GM12864 (cell line): ENCODE data around the gene IRF2.

Experiments
- DNase-seq: peaks from one replicate; pipeline ENCODE4 v3.0.0-alpha.2; 2011; ENCODE audit warnings: low read depth
- H3K4me3 ChIP-seq: 2 replicates; pipeline ENCODE4 v1.5.1; 2011; ENCODE audit warnings: mild to moderate bottlenecking, low read depth, low read length, control low read depth
- TF ChIP-seq, protein P1 (sequence below): IDR thresholded peaks from 2 replicates; pipeline ENCODE4 v1.5.1; 2011; ENCODE audit warnings: low read depth, mild to moderate bottlenecking, moderate library complexity, low read length, control low read depth, inconsistent platforms; ENCODE audit errors: missing control alignments

IRF2 gene

GRCh38 chr4:184420402-184420801 lies 53.9 kb downstream of the IRF2 start:
- DNase-seq: no peak
- TF ChIP-seq, protein P1, sequence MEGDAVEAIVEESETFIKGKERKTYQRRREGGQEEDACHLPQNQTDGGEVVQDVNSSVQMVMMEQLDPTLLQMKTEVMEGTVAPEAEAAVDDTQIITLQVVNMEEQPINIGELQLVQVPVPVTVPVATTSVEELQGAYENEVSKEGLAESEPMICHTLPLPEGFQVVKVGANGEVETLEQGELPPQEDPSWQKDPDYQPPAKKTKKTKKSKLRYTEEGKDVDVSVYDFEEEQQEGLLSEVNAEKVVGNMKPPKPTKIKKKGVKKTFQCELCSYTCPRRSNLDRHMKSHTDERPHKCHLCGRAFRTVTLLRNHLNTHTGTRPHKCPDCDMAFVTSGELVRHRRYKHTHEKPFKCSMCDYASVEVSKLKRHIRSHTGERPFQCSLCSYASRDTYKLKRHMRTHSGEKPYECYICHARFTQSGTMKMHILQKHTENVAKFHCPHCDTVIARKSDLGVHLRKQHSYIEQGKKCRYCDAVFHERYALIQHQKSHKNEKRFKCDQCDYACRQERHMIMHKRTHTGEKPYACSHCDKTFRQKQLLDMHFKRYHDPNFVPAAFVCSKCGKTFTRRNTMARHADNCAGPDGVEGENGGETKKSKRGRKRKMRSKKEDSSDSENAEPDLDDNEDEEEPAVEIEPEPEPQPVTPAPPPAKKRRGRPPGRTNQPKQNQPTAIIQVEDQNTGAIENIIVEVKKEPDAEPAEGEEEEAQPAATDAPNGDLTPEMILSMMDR: no peak

GRCh38 chr4:184419976-184420375 lies 54.4 kb downstream of the IRF2 start:
- TF ChIP-seq, protein P1: no peak
- H3K4me3 ChIP-seq: no peak overlapping the region
- DNase-seq: no peak

More at GRCh38 chr4:184420402-184420801, 53.9 kb downstream of the IRF2 start:
- H3K4me3 ChIP-seq: no peak overlapping the region; the same call in 1 of the 2 replicates

DNA sequence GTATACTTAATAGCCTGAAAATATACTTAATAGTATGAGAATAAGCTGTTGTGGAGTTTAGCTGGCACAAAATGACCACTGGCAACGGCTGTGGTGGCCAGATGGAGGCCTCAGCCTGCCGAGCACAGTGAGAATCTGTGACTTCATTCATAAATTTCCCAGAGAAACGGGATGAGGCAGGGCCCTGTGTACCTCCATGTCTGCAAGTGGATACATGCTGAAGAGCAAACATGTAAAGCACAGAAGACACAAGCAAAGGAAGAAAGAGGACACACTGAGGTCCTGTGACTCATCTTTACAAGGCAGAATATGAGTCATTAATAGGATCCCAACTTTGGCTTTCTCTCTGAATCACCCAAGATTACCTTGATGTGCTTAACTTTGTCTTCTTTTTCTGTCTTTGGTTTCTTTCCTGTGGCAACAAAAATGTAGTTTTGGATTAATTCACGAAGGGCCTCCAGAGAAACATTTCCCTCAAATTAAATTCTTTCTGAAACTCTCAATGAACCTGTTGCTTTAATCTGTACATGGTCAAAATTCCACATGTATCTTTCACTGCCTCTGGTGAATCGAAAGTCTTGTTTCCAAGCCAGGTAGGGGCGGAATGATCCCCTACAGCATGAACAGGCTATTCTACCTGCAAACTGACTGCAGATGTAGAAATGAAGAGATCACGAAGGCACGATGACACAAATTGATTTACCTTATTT lies 56.4 kb downstream of the IRF2 start:
- no peak for DNase-seq
- TF ChIP-seq, protein P1: no peak
- H3K4me3 ChIP-seq: no peak overlapping the region; the same call in 1 of the 2 replicates

DNA sequence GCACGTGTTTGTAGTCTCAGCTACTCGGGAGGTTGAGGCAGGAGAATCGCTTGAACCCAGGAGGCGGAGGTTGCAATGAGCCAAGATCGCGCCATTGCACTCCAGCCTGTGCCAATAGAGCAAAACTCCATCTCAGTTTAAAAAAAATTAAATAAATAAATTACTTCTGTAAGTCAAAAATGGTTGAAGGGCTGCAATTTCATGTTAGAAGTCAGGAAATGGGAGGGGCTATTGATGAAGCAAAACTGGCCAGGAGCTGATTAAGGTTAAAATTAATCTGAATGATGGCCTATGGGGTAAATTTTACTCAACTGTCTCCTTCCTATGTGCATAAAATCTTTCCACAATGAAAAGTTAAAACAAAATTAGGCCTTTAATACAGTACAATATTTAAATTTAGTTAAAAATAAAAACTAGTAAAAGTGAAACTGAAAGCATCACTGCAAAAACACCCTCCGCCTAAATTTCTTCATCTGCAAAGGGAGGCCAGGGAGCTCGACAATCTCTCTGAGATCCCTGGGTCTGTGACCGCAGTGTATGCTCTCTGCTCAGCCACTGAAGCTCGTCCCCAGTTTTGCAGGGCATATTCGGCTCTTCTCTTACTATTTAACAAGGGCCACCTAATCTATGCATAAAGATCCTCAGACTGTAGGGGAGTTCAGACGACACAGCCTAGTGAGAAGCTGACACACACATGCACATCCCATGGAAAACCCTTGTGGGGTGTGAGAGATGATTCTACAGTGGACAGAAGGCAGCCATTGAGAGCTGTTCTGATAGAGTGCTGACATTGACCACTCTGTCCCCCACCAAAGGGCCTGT lies 57.2 kb downstream of the IRF2 start:
- peak overlapping the region; percentile 23 for H3K4me3 ChIP-seq
- TF ChIP-seq, protein P1: no peak
- DNase-seq: no peak

GRCh38 chr4:184415071-184415470 lies 59.3 kb downstream of the IRF2 start:
- H3K4me3 ChIP-seq: no peak overlapping the region
- no peak for DNase-seq
- TF ChIP-seq, protein P1: no peak

- no peak overlapping the region for H3K4me3 ChIP-seq
- TF ChIP-seq, protein P1: no peak
- no peak for DNase-seq
Measured at GRCh38 chr4:184413261-184414046, 60.9 kb downstream of the IRF2 start.
